GM08714 (cell line): ENCODE data around the gene FAM120A.

Source experiments
- H3K4me3 ChIP-seq: fragments of 200-500 bp; sonication (Bioruptor generic); 2 replicates; pipeline ENCODE4 v1.5.1; 2014; ENCODE audit warnings: mild to moderate bottlenecking, low read length, inconsistent platforms
- ZNF274 ChIP-seq: IDR thresholded peaks from 2 replicates; pipeline ENCODE4 v1.6.1; 2012; ENCODE audit warnings: mild to moderate bottlenecking, low read depth, low read length

Gene FAM120A

GRCh38 chr9:93457006-93457405 is 5.5 kb downstream of the FAM120A start:
- H3K4me3 ChIP-seq = no peak overlapping the region
- TF ChIP-seq ZNF274 = no peak

- no peak overlapping the region for H3K4me3 ChIP-seq
- TF ChIP-seq ZNF274 = no peak
Measured at GRCh38 chr9:93458712-93459111, 7.2 kb downstream of the FAM120A start.

- no peak for TF ChIP-seq ZNF274
- H3K4me3 ChIP-seq = no peak overlapping the region
Measured at GRCh38 chr9:93459432-93459847, 8.0 kb downstream of the FAM120A start.

- no peak overlapping the region for H3K4me3 ChIP-seq
- no peak for TF ChIP-seq ZNF274
Measured at GRCh38 chr9:93460689-93461413, 9.4 kb downstream of the FAM120A start.

- no peak for TF ChIP-seq ZNF274
Measured at GRCh38 chr9:93461414-93461743, 9.9 kb downstream of the FAM120A start.

GRCh38 chr9:93461821-93462220 is 10.3 kb downstream of the FAM120A start:
- no peak overlapping the region for H3K4me3 ChIP-seq
- no peak for TF ChIP-seq ZNF274

More at GRCh38 chr9:93461414-93461743, 9.9 kb downstream of the FAM120A start:
- no peak overlapping the region for H3K4me3 ChIP-seq

GRCh38 chr9:93463638-93464248 is 12.3 kb downstream of the FAM120A start:
- TF ChIP-seq ZNF274 = no peak
- H3K4me3 ChIP-seq = no peak overlapping the region

GRCh38 chr9:93464395-93464794 is 12.9 kb downstream of the FAM120A start:
- no peak overlapping the region for H3K4me3 ChIP-seq
- TF ChIP-seq ZNF274 = no peak

GRCh38 chr9:93464876-93465275 is 13.4 kb downstream of the FAM120A start:
- no peak overlapping the region for H3K4me3 ChIP-seq
- no peak for TF ChIP-seq ZNF274

- H3K4me3 ChIP-seq = no peak overlapping the region
- no peak for TF ChIP-seq ZNF274
Measured at GRCh38 chr9:93465855-93466254, 14.4 kb downstream of the FAM120A start.

GRCh38 chr9:93466416-93467061 is 15.1 kb downstream of the FAM120A start:
- H3K4me3 ChIP-seq = no peak overlapping the region
- TF ChIP-seq ZNF274 = no peak

- no peak overlapping the region for H3K4me3 ChIP-seq
- TF ChIP-seq ZNF274 = no peak
Measured at GRCh38 chr9:93467062-93467416, 15.6 kb downstream of the FAM120A start.

GRCh38 chr9:93467462-93467861 is 16.0 kb downstream of the FAM120A start:
- no peak overlapping the region for H3K4me3 ChIP-seq
- no peak for TF ChIP-seq ZNF274

- H3K4me3 ChIP-seq = no peak overlapping the region
- no peak for TF ChIP-seq ZNF274
Measured at GRCh38 chr9:93468763-93469456, 17.4 kb downstream of the FAM120A start.

GRCh38 chr9:93470391-93470790 is 18.9 kb downstream of the FAM120A start:
- TF ChIP-seq ZNF274 = no peak
- no peak overlapping the region for H3K4me3 ChIP-seq
